GM12872 (cell line): ENCODE measurements around the gene SMG9.

Source experiments
- CTCF ChIP-seq: IDR thresholded peaks from 3 replicates; pipeline ENCODE4 v1.5.1; 2011; ENCODE audit warnings: low read depth, mild to moderate bottlenecking, low read length, moderate library complexity; ENCODE audit not compliant: insufficient read depth

Gene SMG9

GRCh38 chr19:43700395-43701000 lies 54.3 kb downstream of the SMG9 start:
- TF ChIP-seq CTCF, result no peak

- TF ChIP-seq CTCF, result no peak
Observed at GRCh38 chr19:43699506-43700394, 55.0 kb downstream of the SMG9 start.

GRCh38 chr19:43697295-43697694 lies 57.5 kb downstream of the SMG9 start:
- no peak for TF ChIP-seq CTCF

GRCh38 chr19:43695985-43696704 lies 58.6 kb downstream of the SMG9 start:
- no peak for TF ChIP-seq CTCF

- TF ChIP-seq CTCF, result no peak
Observed at GRCh38 chr19:43694553-43694952, 60.2 kb downstream of the SMG9 start.

- TF ChIP-seq CTCF, result no peak
Observed at GRCh38 chr19:43692877-43693276, 61.9 kb downstream of the SMG9 start.

- TF ChIP-seq CTCF, result no peak
Observed at GRCh38 chr19:43692385-43692784, 62.4 kb downstream of the SMG9 start.
